SK-N-MC (cell line): Measurements from ENCODE around the gene PRDM16.

Source experiments
- EZH2 ChIP-seq: fragments of 200-600 bp; sonication (generic); IDR thresholded peaks from one replicate; pipeline ENCODE4 v1.6.1; 2017; ENCODE audit warnings: antibody characterized with exemption
- FOXP2 ChIP-seq: optimal IDR thresholded peaks from 2 replicates; pipeline ENCODE3; 2011; ENCODE audit warnings: mild to moderate bottlenecking, moderate library complexity; ENCODE audit not compliant: insufficient read depth; ENCODE audit errors: extremely low read length, control extremely low read depth
- POLR2AphosphoS5 ChIP-seq: IDR thresholded peaks from 2 replicates; pipeline ENCODE4 v1.6.1; 2012; ENCODE audit warnings: mild to moderate bottlenecking, low read depth, low read length, borderline replicate concordance

DNA sequence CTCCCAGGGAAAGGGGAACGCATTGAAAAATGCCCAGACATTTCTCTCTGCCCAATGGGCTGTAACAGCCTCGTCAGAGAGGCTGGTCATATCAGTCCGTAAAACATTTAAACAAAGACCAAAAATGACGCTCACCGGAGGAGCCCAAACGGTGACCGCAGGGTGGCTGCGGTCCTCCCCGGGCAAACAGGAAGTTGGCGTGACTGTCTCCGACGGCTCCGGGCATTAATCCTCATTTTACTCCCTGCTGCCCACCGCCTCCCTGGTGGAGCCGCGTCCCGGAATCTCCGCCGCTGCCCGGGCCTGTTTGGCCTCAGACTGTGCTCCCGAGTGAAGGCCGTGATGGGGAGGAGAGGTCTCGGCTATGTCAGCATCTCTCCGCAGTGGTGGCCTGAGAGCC is 9.9 kb downstream of the PRDM16 start:
- TF ChIP-seq EZH2 (no peak), POLR2AphosphoS5 (no peak), FOXP2 (no peak)
